Mesendoderm (in vitro differentiated cells): ENCODE results near the gene PAAF1.

Source experiments
- DNase-seq: peaks from one replicate; pipeline ENCODE4 v3.0.0; 2013
- H2AK5ac ChIP-seq: 2 replicates; pipeline ENCODE4 v1.6.1; 2013; ENCODE audit warnings: low read length, inconsistent platforms
- H2BK120ac ChIP-seq: 2 replicates; pipeline ENCODE4 v1.6.1; 2013; ENCODE audit warnings: low read depth, mild to moderate bottlenecking, low read length, moderate library complexity, mixed read lengths
- H2BK15ac ChIP-seq: replicated peaks from 2 replicates; pipeline ENCODE4 v1.6.1; 2013; ENCODE audit warnings: low read depth, mild to moderate bottlenecking, moderate library complexity
- H2BK5ac ChIP-seq: 2 replicates; pipeline ENCODE4 v1.6.1; 2013; ENCODE audit warnings: low read length, inconsistent platforms
- H3K18ac ChIP-seq: 2 replicates; pipeline ENCODE4 v1.6.1; 2013; ENCODE audit warnings: mild to moderate bottlenecking, low read length, mixed read lengths
- H3K23ac ChIP-seq: one replicate; pipeline ENCODE4 v1.6.1; 2013; ENCODE audit warnings: low read length
- H3K27ac ChIP-seq: 2 replicates; pipeline ENCODE4 v1.5.1; 2013; ENCODE audit warnings: low read depth, mild to moderate bottlenecking, inconsistent platforms, low read length, moderate library complexity
- H3K27me3 ChIP-seq: 2 replicates; pipeline ENCODE4 v1.6.1; 2013; ENCODE audit warnings: low read length, control low read depth, mild to moderate bottlenecking, inconsistent platforms; ENCODE audit not compliant: insufficient read depth, poor library complexity
- H3K36me3 ChIP-seq: 2 replicates; pipeline ENCODE4 v1.6.1; 2013; ENCODE audit warnings: low read length, inconsistent platforms; ENCODE audit not compliant: control insufficient read depth, insufficient read depth
- H3K4ac ChIP-seq: one replicate; pipeline ENCODE4 v1.6.1; 2013; ENCODE audit warnings: low read depth, mild to moderate bottlenecking, low read length, moderate library complexity
- H3K4me1 ChIP-seq: 2 replicates; pipeline ENCODE4 v1.6.1; 2013; ENCODE audit warnings: low read depth, low read length, inconsistent platforms; ENCODE audit not compliant: control insufficient read depth
- H3K4me2 ChIP-seq: 2 replicates; pipeline ENCODE4 v1.6.1; 2013; ENCODE audit warnings: low read length
- H3K4me3 ChIP-seq: 2 replicates; pipeline ENCODE4 v1.5.1; 2013; ENCODE audit warnings: mild to moderate bottlenecking, low read length
- H3K56ac ChIP-seq: one replicate; pipeline ENCODE4 v1.6.1; 2013; ENCODE audit warnings: low read length
- H3K79me1 ChIP-seq: 2 replicates; pipeline ENCODE4 v1.6.1; 2013; ENCODE audit warnings: low read length, inconsistent platforms
- H3K79me2 ChIP-seq: 2 replicates; pipeline ENCODE4 v1.6.1; 2013; ENCODE audit warnings: mild to moderate bottlenecking, low read length; ENCODE audit not compliant: control insufficient read depth, insufficient read depth
- H3K9ac ChIP-seq: 2 replicates; pipeline ENCODE4 v1.6.1; 2013; ENCODE audit warnings: low read length, inconsistent platforms
- H4K5ac ChIP-seq: one replicate; pipeline ENCODE4 v1.6.1; 2013; ENCODE audit warnings: low read length
- H4K8ac ChIP-seq: one replicate; pipeline ENCODE4 v1.6.1; 2013; ENCODE audit warnings: low read depth, mild to moderate bottlenecking, control low read depth, low read length, moderate library complexity
- WGBS: extraction: QIAGEN DNeasy Blood & Tissue Kit; methylation state at CpG from one replicate; pipeline ENCODE4 v1.1.7; 2013; ENCODE audit warnings: low lambda C conversion rate, missing lambda C conversion rate; ENCODE audit not compliant: insufficient coverage; ENCODE audit errors: extremely low coverage; 5-methylcytosine and 5-hydroxymethylcytosine counted together

The PAAF1 gene

GRCh38 chr11:73956876-73957653, 80.3 kb downstream of the PAAF1 start:
- H4K5ac ChIP-seq = no peak overlapping the region
- no CpG with 5 or more reads among the region's 29 CpGs for WGBS
- no peak overlapping the region for H2BK5ac ChIP-seq
- H4K8ac ChIP-seq = no peak overlapping the region
- H3K27ac ChIP-seq = no peak overlapping the region
- no peak overlapping the region for H2AK5ac ChIP-seq
- peaks cover 1% of the 10 kb centered on the region for H3K36me3 ChIP-seq
- H2BK120ac ChIP-seq = no peak overlapping the region
- no peak overlapping the region for H3K18ac ChIP-seq
- H3K9ac ChIP-seq = no peak overlapping the region
- no peak overlapping the region for H3K23ac ChIP-seq
- H3K79me1 ChIP-seq = no peaks in the 10 kb centered on the region
- no peak overlapping the region for H3K4ac ChIP-seq
- no peak overlapping the region for H2BK15ac ChIP-seq
- no peak for DNase-seq
- no peak overlapping the region for H3K56ac ChIP-seq
- H3K79me2 ChIP-seq = no peaks in the 10 kb centered on the region
- peaks cover 1% of the 10 kb centered on the region for H3K4me1 ChIP-seq
- H3K27me3 ChIP-seq = no peaks in the 10 kb centered on the region
- H3K4me2 ChIP-seq = no peak overlapping the region
- H3K4me3 ChIP-seq = no peak overlapping the region

- Histone ChIP-seq H3K27ac (no peak overlapping the region), H3K4me2 (no peak overlapping the region), H3K36me3 (peaks cover 1% of the 10 kb centered on the region), H3K79me1 (no peaks in the 10 kb centered on the region), H4K5ac (no peak overlapping the region), H2BK120ac (no peak overlapping the region), H2AK5ac (no peak overlapping the region), H2BK15ac (no peak overlapping the region), H3K4me1 (peaks cover 1% of the 10 kb centered on the region), H3K56ac (no peak overlapping the region), H3K79me2 (no peaks in the 10 kb centered on the region), H3K18ac (no peak overlapping the region), H3K27me3 (no peaks in the 10 kb centered on the region), H2BK5ac (no peak overlapping the region), H4K8ac (no peak overlapping the region), H3K23ac (peak overlapping the region; percentile 30), H3K4me3 (no peak overlapping the region), H3K4ac (no peak overlapping the region), H3K9ac (no peak overlapping the region)
- no peak for DNase-seq
- no CpG with 5 or more reads among the region's 25 CpGs for WGBS
These were observed 81.0 kb downstream of the PAAF1 start for GRCh38 chr11:73957654-73958361.

GRCh38 chr11:73958521-73959141, 81.8 kb downstream of the PAAF1 start:
- no peak overlapping the region for H3K9ac ChIP-seq
- no peak overlapping the region for H3K18ac ChIP-seq
- peaks cover 1% of the 10 kb centered on the region for H3K36me3 ChIP-seq
- H4K8ac ChIP-seq = no peak overlapping the region
- peaks cover 1% of the 10 kb centered on the region for H3K4me1 ChIP-seq
- H3K4me3 ChIP-seq = no peak overlapping the region
- no peak overlapping the region for H3K27ac ChIP-seq
- DNase-seq = no peak
- no peak overlapping the region for H2BK120ac ChIP-seq
- H3K4me2 ChIP-seq = no peak overlapping the region
- no peaks in the 10 kb centered on the region for H3K79me2 ChIP-seq
- H3K79me1 ChIP-seq = no peaks in the 10 kb centered on the region
- no peak overlapping the region for H3K23ac ChIP-seq
- H3K27me3 ChIP-seq = no peaks in the 10 kb centered on the region
- no peak overlapping the region for H3K4ac ChIP-seq
- no peak overlapping the region for H2AK5ac ChIP-seq
- H2BK15ac ChIP-seq = no peak overlapping the region
- no peak overlapping the region for H3K56ac ChIP-seq
- WGBS = no CpG with 5 or more reads among the region's 18 CpGs
- no peak overlapping the region for H2BK5ac ChIP-seq
- H4K5ac ChIP-seq = no peak overlapping the region

DNA sequence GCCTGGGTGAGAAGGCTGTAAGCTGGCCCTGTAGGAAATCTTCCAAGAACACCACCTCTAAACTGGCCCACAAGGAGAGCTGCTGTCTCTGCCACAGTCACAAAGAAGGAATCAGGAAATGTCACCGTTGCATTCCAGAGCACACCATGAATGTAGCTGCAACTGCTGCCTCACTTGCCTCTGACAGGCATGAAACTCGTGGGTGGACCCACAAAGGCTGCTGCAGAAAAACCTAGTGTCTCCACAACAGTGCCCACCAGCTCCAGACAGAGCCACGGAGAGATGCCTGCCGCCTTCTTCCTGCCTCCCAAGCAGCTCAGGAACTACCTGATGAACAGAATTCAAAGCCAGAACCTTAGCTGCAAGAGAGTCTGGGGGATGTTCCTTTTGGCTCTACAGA, 84.5 kb downstream of the PAAF1 start:
- H3K27ac ChIP-seq = no peak overlapping the region
- H3K79me2 ChIP-seq = no peaks in the 10 kb centered on the region
- H3K4me3 ChIP-seq = no peak overlapping the region
- no peak overlapping the region for H3K9ac ChIP-seq
- no peak for DNase-seq
- no peaks in the 10 kb centered on the region for H3K79me1 ChIP-seq
- no CpG with 5 or more reads among the region's 4 CpGs for WGBS
- H3K23ac ChIP-seq = no peak overlapping the region
- peaks cover 1% of the 10 kb centered on the region for H3K4me1 ChIP-seq
- no peak overlapping the region for H2BK5ac ChIP-seq
- H3K4ac ChIP-seq = no peak overlapping the region
- no peak overlapping the region for H2BK120ac ChIP-seq
- no peak overlapping the region for H2AK5ac ChIP-seq
- H3K27me3 ChIP-seq = no peaks in the 10 kb centered on the region
- H3K18ac ChIP-seq = no peak overlapping the region
- H3K4me2 ChIP-seq = no peak overlapping the region
- no peak overlapping the region for H2BK15ac ChIP-seq
- no peak overlapping the region for H3K56ac ChIP-seq
- no peak overlapping the region for H4K8ac ChIP-seq
- H3K36me3 ChIP-seq = peaks cover 1% of the 10 kb centered on the region
- no peak overlapping the region for H4K5ac ChIP-seq

DNA sequence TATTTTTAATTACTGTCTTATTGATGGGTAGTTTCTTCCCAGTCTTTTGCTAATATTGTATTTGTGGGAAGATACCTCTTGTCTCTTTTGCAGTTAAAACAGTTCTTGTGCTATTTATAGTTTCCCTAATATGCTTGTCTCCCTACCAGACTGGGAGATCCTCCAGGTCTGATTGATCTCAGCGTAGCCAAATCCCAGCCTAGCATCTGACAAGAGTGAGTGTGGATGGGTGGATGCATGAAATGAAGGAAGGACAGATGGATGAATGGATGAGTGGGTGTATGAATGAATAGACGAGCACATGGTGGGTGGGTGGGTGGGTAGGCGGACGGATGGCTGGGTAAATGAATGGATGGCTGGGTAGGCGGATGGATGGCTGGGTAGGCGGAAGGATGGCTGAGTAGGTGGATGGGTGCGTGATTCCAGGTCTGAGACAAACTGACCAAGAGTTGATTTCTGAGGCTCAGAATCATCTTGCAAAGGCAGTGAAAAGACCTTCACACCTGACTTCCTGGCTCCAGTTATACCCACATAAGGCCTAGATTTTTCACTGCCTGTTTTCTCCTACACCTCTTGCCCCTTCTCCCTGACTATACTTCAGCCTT, 85.4 kb downstream of the PAAF1 start:
- H3K4me1 ChIP-seq = peaks cover 1% of the 10 kb centered on the region
- H3K4ac ChIP-seq = no peak overlapping the region
- H3K4me3 ChIP-seq = no peak overlapping the region
- H2BK120ac ChIP-seq = no peak overlapping the region
- no peaks in the 10 kb centered on the region for H3K79me1 ChIP-seq
- H3K9ac ChIP-seq = no peak overlapping the region
- no peak overlapping the region for H3K27ac ChIP-seq
- no peaks in the 10 kb centered on the region for H3K79me2 ChIP-seq
- H2AK5ac ChIP-seq = no peak overlapping the region
- H3K36me3 ChIP-seq = peaks cover 1% of the 10 kb centered on the region
- H3K18ac ChIP-seq = no peak overlapping the region
- no peak overlapping the region for H3K4me2 ChIP-seq
- H4K8ac ChIP-seq = no peak overlapping the region
- no peak overlapping the region for H4K5ac ChIP-seq
- H3K23ac ChIP-seq = no peak overlapping the region
- H2BK5ac ChIP-seq = no peak overlapping the region
- H3K27me3 ChIP-seq = no peaks in the 10 kb centered on the region
- DNase-seq = no peak
- H3K56ac ChIP-seq = no peak overlapping the region
- WGBS = no CpG with 5 or more reads among the region's 7 CpGs
- no peak overlapping the region for H2BK15ac ChIP-seq
